ENCODE results near the gene HAUS7. TPM values are rescaled to one million over a fixed set of nuclear protein-coding genes. Genes with fewer than 3 reads are reported as not detected.

The HAUS7 gene
- total RNA-seq, 1 experiment from 2014 or later: 28.9 TPM

DNA sequence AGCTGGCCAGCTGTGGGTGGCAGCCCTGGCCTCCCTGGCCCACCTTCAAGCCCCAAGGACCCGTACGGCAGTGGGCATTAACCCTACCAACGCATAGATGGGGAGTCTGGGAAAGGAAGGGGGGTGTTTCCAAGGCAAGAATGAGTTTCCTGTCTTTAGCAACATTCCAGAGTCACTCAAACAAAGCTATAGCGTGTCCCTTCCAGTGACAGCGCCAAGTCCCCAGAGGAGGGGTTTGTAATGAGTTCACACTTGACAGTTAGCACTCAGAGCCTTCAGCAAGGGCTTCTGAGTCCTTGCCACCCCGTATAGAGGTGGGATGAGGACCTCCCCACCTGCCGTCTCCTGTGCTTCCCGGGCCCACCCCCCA lies 26.2 kb upstream of the HAUS7 start (continued):
- TF ChIP-seq, protein P1, sequence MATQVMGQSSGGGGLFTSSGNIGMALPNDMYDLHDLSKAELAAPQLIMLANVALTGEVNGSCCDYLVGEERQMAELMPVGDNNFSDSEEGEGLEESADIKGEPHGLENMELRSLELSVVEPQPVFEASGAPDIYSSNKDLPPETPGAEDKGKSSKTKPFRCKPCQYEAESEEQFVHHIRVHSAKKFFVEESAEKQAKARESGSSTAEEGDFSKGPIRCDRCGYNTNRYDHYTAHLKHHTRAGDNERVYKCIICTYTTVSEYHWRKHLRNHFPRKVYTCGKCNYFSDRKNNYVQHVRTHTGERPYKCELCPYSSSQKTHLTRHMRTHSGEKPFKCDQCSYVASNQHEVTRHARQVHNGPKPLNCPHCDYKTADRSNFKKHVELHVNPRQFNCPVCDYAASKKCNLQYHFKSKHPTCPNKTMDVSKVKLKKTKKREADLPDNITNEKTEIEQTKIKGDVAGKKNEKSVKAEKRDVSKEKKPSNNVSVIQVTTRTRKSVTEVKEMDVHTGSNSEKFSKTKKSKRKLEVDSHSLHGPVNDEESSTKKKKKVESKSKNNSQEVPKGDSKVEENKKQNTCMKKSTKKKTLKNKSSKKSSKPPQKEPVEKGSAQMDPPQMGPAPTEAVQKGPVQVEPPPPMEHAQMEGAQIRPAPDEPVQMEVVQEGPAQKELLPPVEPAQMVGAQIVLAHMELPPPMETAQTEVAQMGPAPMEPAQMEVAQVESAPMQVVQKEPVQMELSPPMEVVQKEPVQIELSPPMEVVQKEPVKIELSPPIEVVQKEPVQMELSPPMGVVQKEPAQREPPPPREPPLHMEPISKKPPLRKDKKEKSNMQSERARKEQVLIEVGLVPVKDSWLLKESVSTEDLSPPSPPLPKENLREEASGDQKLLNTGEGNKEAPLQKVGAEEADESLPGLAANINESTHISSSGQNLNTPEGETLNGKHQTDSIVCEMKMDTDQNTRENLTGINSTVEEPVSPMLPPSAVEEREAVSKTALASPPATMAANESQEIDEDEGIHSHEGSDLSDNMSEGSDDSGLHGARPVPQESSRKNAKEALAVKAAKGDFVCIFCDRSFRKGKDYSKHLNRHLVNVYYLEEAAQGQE (IDR thresholded peaks at IDR 0.05; ENCODE audit: low read depth): no peak

DNA sequence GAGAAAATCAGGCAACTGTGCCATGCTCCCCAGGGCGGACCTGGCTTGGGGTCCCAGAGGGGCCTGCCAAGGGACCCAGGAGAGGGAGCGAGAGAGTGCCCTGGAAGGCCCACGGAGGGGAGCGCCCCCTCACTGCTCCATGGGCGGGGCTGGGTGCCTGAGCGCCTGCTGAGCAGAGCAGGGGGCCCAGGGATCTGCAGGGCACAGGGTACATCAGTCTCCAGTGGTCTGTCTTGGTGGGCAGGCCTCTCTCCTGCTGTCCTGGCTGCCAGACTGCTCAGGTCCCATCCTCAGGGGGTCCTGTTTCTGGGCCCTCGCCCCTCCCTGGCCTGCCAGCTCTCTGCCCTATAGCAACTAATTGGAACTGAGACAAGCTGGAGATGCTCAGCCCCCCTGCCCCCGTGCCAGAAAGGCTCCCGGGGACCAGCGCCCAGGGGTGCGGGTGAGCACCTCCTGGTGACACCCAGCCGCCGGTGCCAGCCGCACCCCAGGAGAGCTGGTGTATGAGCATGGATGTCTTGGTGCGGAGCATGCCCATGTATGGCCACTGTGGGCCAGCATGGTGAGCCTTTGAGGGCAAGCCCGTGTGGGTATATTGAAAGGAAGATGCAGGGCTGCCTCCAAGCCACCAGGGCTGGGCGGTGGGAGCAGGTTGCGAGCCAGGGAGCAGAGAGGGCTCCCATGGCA lies 25.7 kb upstream of the HAUS7 start:
- no TSS peak for BruUV-seq (replicated peaks)
- Histone ChIP-seq H3K9me2 (ENCODE audit: insufficient read depth) (no peaks in the 10 kb centered on the region), H3K4me3 (replicated peaks in 1 of 2; ENCODE audit: low read depth in 1 of 2, low read length in 2 of 2) (no peak overlapping the region), H4K20me1 (ENCODE audit: insufficient read depth) (no peaks in the 10 kb centered on the region), H2AFZ (ENCODE audit: low read depth, low read length, poor library complexity, severe bottlenecking) (no peak overlapping the region), H3K36me3 (ENCODE audit: control insufficient read depth in 1 of 2, insufficient read depth in 2 of 2, low read length in 2 of 2) (no peaks in the 10 kb centered on the region), H3K4me1 (ENCODE audit: control insufficient read depth in 1 of 2, insufficient read depth in 2 of 2, low read length in 2 of 2) (no peaks in the 10 kb centered on the region), H3K9ac (ENCODE audit: low read length) (no peak overlapping the region), H3K79me2 (ENCODE audit: insufficient read depth, low read length) (no peaks in the 10 kb centered on the region), H3K4me2 (ENCODE audit: low read length) (no peak overlapping the region), H3K27ac (ENCODE audit: low read depth, low read length) (no peak overlapping the region), H3K9me3 (ENCODE audit: control insufficient read depth in 1 of 2, insufficient read depth in 1 of 2, low read depth in 1 of 2, low read length in 2 of 2) (no peaks in the 10 kb centered on the region), H3K27me3 (ENCODE audit: insufficient read depth, low read length) (no peaks in the 10 kb centered on the region)
- ATAC-seq (no peak), DNase-seq (ENCODE audit: low read depth, low spot score) (no peak)
- TF ChIP-seq SIN3A (IDR thresholded peaks at IDR 0.05; ENCODE audit: low read depth) (no peak), YY1 (IDR thresholded peaks at IDR 0.05; ENCODE audit: extremely low read depth, insufficient replicate concordance, low read depth, low read length) (no peak), SP1 (IDR thresholded peaks at IDR 0.05; ENCODE audit: low read depth) (no peak), CBX3 (IDR thresholded peaks at IDR 0.05; ENCODE audit: low read depth) (no peak), SRF (IDR thresholded peaks at IDR 0.05; ENCODE audit: low read depth) (no peak), EZH2phosphoT487 (IDR thresholded peaks at IDR 0.05; ENCODE audit: borderline replicate concordance) (no peak), ELF1 (IDR thresholded peaks at IDR 0.05; ENCODE audit: borderline replicate concordance, low read depth) (no peak), TCF7L2 (IDR thresholded peaks at IDR 0.05; ENCODE audit: borderline replicate concordance, extremely low read depth, insufficient read depth, insufficient read length) (no peak), CEBPB (IDR thresholded peaks at IDR 0.05; ENCODE audit: low read depth) (no peak), EZH2 (IDR thresholded peaks at IDR 0.05) (no peak), RAD21 (IDR thresholded peaks at IDR 0.05; ENCODE audit: low read depth) (no peak), EGR1 (IDR thresholded peaks at IDR 0.05; ENCODE audit: low read depth) (no peak), JUND (IDR thresholded peaks at IDR 0.05) (no peak)
- TF ChIP-seq, protein P2, sequence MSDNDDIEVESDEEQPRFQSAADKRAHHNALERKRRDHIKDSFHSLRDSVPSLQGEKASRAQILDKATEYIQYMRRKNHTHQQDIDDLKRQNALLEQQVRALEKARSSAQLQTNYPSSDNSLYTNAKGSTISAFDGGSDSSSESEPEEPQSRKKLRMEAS (IDR thresholded peaks at IDR 0.05): no peak
- intact Hi-C loops (cut with micrococcal nuclease): no loop called here
- CTCF ChIA-PET: interaction anchor here (1.1 kb wide), 1 partner anchor 26 kb away, joined by 3 read pairs; the partner anchor contains the start of gene HAUS7
- POLR2A ChIA-PET: no interaction called here
- RAD21 ChIA-PET (ENCODE audit: low non-redundant PET in 1 of 2, low total read pairs in 2 of 2, uncharacterized antibody in 2 of 2, unreplicated experiment in 2 of 2): no interaction called here

All from HCT116 (cell line).